PFSK-1 (cell line): ENCODE results near the gene TNFRSF12A.

Experiments
- FOXP2 ChIP-seq: optimal IDR thresholded peaks from 2 replicates; pipeline ENCODE3; 2011; ENCODE audit warnings: borderline replicate concordance, control low read depth, inconsistent platforms; ENCODE audit not compliant: insufficient read depth; ENCODE audit errors: extremely low read length, extremely low read depth
- POLR2AphosphoS5 ChIP-seq: IDR thresholded peaks from 2 replicates; pipeline ENCODE4 v1.6.1; 2012; ENCODE audit warnings: low read depth, mild to moderate bottlenecking, control low read depth, low read length, moderate library complexity
- SIN3A ChIP-seq: IDR thresholded peaks from 2 replicates; pipeline ENCODE4 v1.6.1; 2012; ENCODE audit warnings: mild to moderate bottlenecking, low read length, moderate library complexity, borderline replicate concordance; ENCODE audit not compliant: insufficient read depth
- TAF1 ChIP-seq: IDR thresholded peaks from 2 replicates; pipeline ENCODE4 v1.6.1; 2012; ENCODE audit warnings: low read length, control low read depth, borderline replicate concordance; ENCODE audit not compliant: insufficient read depth
- TF ChIP-seq, protein P1 (sequence below), 2 experiments: IDR thresholded peaks; 2 replicates each; pipeline versions ENCODE4 v1.6.1 to v1.8.0; 2011 to 2012; ENCODE audit warnings: low read depth in 2 of 2, low read length in 2 of 2, control low read depth in 1 of 2, inconsistent platforms in 1 of 2, mild to moderate bottlenecking in 1 of 2, moderate library complexity in 1 of 2; ENCODE audit not compliant: insufficient read depth in 1 of 2

TNFRSF12A gene

DNA sequence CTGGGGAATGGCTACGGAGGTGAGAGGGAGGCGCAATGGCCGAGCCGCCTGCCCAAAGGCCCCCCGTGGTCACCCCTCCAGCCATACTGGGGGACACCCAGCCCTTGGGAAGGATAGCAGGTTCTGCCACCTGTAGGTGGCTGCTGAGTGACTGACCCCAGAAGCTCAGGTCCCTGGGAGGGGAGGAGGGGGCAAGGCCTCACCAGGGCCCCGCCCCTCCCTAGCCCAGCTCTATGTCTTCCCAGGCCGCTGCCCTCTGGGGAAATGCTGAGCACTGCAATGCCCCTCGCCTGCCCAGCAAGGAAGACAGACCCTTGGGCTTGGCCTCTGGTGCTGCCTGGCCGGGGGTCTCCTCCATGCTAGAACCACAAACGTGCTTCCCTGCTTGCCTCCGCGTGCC, 18.9 kb upstream of the TNFRSF12A start:
- TF ChIP-seq, protein P1, sequence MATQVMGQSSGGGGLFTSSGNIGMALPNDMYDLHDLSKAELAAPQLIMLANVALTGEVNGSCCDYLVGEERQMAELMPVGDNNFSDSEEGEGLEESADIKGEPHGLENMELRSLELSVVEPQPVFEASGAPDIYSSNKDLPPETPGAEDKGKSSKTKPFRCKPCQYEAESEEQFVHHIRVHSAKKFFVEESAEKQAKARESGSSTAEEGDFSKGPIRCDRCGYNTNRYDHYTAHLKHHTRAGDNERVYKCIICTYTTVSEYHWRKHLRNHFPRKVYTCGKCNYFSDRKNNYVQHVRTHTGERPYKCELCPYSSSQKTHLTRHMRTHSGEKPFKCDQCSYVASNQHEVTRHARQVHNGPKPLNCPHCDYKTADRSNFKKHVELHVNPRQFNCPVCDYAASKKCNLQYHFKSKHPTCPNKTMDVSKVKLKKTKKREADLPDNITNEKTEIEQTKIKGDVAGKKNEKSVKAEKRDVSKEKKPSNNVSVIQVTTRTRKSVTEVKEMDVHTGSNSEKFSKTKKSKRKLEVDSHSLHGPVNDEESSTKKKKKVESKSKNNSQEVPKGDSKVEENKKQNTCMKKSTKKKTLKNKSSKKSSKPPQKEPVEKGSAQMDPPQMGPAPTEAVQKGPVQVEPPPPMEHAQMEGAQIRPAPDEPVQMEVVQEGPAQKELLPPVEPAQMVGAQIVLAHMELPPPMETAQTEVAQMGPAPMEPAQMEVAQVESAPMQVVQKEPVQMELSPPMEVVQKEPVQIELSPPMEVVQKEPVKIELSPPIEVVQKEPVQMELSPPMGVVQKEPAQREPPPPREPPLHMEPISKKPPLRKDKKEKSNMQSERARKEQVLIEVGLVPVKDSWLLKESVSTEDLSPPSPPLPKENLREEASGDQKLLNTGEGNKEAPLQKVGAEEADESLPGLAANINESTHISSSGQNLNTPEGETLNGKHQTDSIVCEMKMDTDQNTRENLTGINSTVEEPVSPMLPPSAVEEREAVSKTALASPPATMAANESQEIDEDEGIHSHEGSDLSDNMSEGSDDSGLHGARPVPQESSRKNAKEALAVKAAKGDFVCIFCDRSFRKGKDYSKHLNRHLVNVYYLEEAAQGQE (IDR thresholded peaks at IDR 0.05; ENCODE audit: insufficient read depth in 1 of 2, low read depth in 2 of 2, low read length in 2 of 2): no peak
- TF ChIP-seq SIN3A: no peak
- no peak for TF ChIP-seq TAF1
- TF ChIP-seq POLR2AphosphoS5: no peak

DNA sequence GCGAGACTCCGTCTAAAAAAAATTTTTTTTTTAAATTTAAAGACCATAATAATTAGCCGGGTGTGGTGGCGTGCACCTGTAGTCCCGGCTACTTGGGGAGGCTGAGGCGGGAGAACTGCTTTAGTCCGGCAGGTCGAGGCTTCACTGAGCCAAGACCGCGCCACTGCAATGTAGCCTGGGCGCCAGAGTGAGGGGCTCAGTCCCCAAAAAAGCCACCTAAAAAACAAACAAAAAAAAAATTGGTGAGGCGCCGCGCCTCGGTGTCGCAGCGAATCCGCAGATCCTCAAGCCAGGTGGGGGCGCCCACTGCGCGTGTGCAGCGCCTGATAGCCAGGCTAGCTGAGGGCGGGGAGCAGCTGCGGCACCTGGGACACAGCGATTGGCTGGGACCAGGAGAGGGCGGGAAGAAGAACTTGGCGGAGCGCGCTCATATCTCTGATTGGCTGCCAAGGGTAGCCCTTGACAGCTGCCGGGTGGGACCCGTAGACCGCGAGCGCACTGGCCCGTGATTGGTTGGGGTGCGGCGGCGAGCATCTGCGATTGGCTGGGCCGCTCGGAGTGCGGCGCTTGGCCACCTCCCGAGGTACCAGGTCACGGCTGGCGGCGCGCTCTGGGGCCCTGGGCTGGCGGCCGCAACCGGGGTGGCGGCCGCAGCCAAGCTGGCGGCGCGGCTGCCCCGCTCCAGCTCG, 16.4 kb upstream of the TNFRSF12A start:
- TF ChIP-seq FOXP2: peak; percentile 17
- no peak for TF ChIP-seq POLR2AphosphoS5

DNA sequence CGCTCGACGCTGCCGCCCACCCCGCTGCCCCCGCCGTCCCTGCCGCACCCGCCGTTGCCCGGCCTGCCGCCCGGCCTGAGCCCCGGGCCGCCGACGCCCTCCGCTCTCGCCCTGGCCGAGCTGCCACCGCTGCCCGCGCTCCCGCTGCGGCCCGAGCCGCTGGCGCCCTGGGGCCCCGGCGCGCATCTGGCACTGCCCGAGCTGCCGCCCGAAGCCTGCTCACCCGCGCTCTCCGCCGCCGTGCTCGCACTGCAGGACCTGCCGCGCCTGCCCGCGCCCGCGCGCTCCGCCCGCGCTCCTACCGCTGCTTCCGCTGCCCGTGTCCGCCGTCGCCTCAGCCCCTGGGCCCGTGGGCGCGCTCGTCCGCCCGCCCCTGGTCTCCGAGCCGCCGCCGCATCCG, 15.8 kb upstream of the TNFRSF12A start:
- no peak for TF ChIP-seq POLR2AphosphoS5
- no peak for TF ChIP-seq FOXP2
- TF ChIP-seq SIN3A: no peak
- no peak for TF ChIP-seq TAF1
- TF ChIP-seq, protein P1 (IDR thresholded peaks at IDR 0.05; ENCODE audit: insufficient read depth in 1 of 2, low read depth in 2 of 2, low read length in 2 of 2): no peak

DNA sequence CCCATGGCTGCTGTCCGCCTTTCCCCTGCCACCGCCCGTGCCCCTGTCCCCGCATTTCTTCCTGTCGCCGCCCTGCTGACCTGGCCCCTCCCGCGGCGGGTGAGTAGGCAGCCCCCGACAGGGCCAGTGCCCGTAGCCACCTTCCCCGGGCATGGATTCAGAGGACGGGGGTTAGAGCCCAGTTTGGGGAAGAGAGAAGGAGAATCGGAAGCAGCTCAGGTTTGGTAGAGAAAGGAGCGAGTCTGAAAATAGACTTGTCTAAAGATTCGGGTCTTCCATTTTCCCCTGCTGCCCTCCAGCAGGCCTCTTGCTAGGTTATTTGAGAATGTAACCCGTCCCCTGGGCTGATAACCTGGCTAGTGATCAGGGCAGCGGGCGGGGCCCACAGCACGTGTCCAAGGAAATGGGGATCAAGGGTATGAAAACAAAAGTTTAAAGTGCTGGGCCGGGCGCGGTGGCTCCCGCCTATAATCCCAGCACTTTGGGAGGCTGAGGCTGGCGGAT, 15.3 kb upstream of the TNFRSF12A start:
- TF ChIP-seq SIN3A: no peak
- TF ChIP-seq, protein P1 (IDR thresholded peaks at IDR 0.05; ENCODE audit: insufficient read depth in 1 of 2, low read depth in 2 of 2, low read length in 2 of 2): no peak
- no peak for TF ChIP-seq FOXP2
- TF ChIP-seq TAF1: no peak

DNA sequence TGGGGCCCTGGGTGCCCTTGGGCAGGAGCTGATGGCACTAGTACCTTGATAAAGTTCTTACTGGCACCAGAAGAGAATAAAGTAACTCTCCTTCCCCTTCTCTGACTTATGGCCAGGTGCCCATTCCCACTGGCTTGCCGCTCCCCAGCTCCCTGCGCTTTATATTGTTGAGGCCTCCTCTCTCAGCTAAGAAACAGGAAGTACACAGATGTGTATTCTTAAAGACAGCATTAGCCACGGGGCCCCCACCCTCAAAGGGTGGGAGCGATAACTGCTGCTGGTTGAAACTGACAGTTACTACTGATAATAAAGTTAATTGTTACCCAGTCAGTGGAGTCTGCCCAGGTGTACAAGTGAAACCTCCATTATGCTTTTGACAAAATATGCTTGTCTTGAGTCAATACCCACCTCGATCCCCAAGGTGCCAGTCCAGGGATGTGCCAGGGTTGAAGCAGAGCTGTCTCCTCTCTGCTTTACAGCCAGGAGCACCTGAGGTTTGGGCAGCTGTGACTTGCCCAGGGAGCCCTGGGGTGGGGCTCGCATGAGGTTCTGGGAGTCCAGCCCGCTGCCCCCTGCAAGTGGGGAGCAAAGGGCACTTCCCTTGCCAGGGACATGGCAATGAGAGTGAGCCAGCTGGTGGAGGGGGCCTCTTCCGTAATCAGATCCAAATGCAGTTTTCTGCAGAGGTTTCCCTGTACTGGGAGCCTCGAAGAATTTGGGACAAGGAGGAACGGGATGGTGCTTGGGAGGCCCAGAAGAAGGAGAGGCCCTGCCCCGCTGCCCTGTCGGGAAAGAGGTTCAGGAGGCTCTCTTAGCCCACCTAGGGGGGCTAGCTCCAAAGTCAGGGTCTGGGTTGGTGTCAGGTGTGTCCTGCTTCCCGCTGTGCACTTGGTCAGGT, 12.9 kb upstream of the TNFRSF12A start:
- TF ChIP-seq, protein P1 (IDR thresholded peaks at IDR 0.05; ENCODE audit: insufficient read depth in 1 of 2, low read depth in 2 of 2, low read length in 2 of 2): no peak
- no peak for TF ChIP-seq FOXP2
- TF ChIP-seq SIN3A: no peak
- TF ChIP-seq TAF1: no peak
- TF ChIP-seq POLR2AphosphoS5: no peak
